Heart left ventricle (tissue), 16 donors: ENCODE measurements around the gene INSRR. TPM values are rescaled to one million over a fixed set of nuclear protein-coding genes. Genes with fewer than 3 reads are reported as not detected.
A peak's percentile ranks its signal among the peaks of the same experiment; 100 is the strongest.

Experiments
- ATAC-seq, 4 donors: fragments of 200-7000 bp; cut with Tn5 transposase; one replicate each; pipeline ENCODE4 v1.9.1; 2020 to 2022; ENCODE audit warnings: moderate library complexity in 4 of 4, mild to moderate bottlenecking in 3 of 4, moderate number of reproducible peaks in 1 of 4
- DNase-seq, 5 donors: peaks; one replicate each; pipeline ENCODE4 v3.0.0-alpha.2; 2020
- H3K27ac ChIP-seq, 12 donors: fragments of 200-600 bp; sonication (generic) in 4 of 12; one replicate each; pipeline versions ENCODE4 v1.5.0 to v1.8.0; 2016 to 2022; ENCODE audit warnings: mild to moderate bottlenecking in 2 of 12
- H3K27me3 ChIP-seq, 9 donors: fragments of 200-600 bp; sonication (generic) in 2 of 9; one replicate each; pipeline versions ENCODE4 v1.5.1 to v1.8.0; 2016 to 2022; ENCODE audit warnings: mild to moderate bottlenecking in 3 of 9
- H3K36me3 ChIP-seq, 9 donors: fragments of 200-600 bp; sonication (generic) in 2 of 9; one replicate each; pipeline versions ENCODE4 v1.5.0 to v1.8.0; 2018 to 2022; ENCODE audit warnings: mild to moderate bottlenecking in 2 of 9
- H3K4me1 ChIP-seq, 12 donors: fragments of 200-600 bp; sonication (generic) in 4 of 12; one replicate each; pipeline versions ENCODE4 v1.5.0 to v1.8.0; 2016 to 2022; ENCODE audit warnings: mild to moderate bottlenecking in 3 of 12
- H3K4me3 ChIP-seq, 12 donors: fragments of 200-600 bp; sonication (generic) in 4 of 12; one replicate each; pipeline versions ENCODE4 v1.5.0 to v1.8.0; 2017 to 2022; ENCODE audit warnings: mild to moderate bottlenecking in 9 of 12, moderate library complexity in 4 of 12
- H3K9me3 ChIP-seq, 12 donors: fragments of 200-600 bp; sonication (generic) in 4 of 12; one replicate each; pipeline versions ENCODE4 v1.5.0 to v1.8.0; 2016 to 2022; ENCODE audit warnings: mild to moderate bottlenecking in 1 of 12
- CTCF ChIP-seq, 12 donors: fragments of 200-600 bp; sonication (generic) in 4 of 12; IDR thresholded peaks; one replicate each; pipeline versions ENCODE4 v1.5.0 to v1.8.0; 2018 to 2022; ENCODE audit warnings: antibody characterized with exemption in 12 of 12, mild to moderate bottlenecking in 5 of 12
- POLR2A ChIP-seq, 2 donors: fragments of 450-650 bp; IDR thresholded peaks; one replicate each; pipeline ENCODE4 v1.6.1; 2017; ENCODE audit warnings: antibody characterized with exemption in 2 of 2, mild to moderate bottlenecking in 2 of 2, moderate library complexity in 2 of 2
- WGBS, 4 donors: extraction: QIAGEN DNeasy Blood & Tissue Kit in 2 of 4; methylation state at CpG; one replicate each; pipeline versions ENCODE4 v1.1.5 to v1.1.7; 2013 to 2018; 5-methylcytosine and 5-hydroxymethylcytosine counted together
- intact Hi-C, 10 donors: fragments of 100-400 bp; cut with DNase I; formaldehyde crosslinking; loops; one replicate each; pipeline versions ENCODE4 v1.11.1 to v1.14.2; 2022
- polyA plus RNA-seq, 2 donors: library from polyadenylated mRNA; stranded (reverse); fragments of 200-250 nt; gene quantifications; one replicate each; pipeline ENCODE4 v1.2.3, GENCODE V29; 2013
- total RNA-seq, 9 donors: library from RNA; depleted of rRNA in 2 of 9; stranded (reverse); fragments of >200 nt in 2 of 9; fragmentation: NEBNext Ultra II Directional in 3 of 9; extraction: Animal tissue kit (Norgen Biotek cat#: 25700) in 3 of 9; gene quantifications; one replicate each; pipeline versions ENCODE4 v1.1.0 to v1.2.4, GENCODE V29; 2016 to 2023
- donor health status: ischemic (EF 13 %, LVEDD 7.1; RV severe dilation, severe dysfunction).
- donor health status: healthy with polysubstance abuse.
- donor health status: DM: no; HTN: yes; CAD: no.
- donor health status: DM: no; HTN: no; CAD: no.
- donor health status: ischemic (EF 25% LVEDD 6.9; RV normal size, moderate dysfunction).
- donor health status: ischemic (EF 25% LVEDD 5.7; RV mildly dilated, moderate dysfunction).
- donor health status: healthy.
- donor health status: DM: yes; HTN: yes; CAD: no.
- donor health status: ischemic (EF 35%, LVEDD 5.7; RV mildly dilated, moderate dysfunction).
- donor health status: nonischemic (EF 11% LVEDD 7.7; RV severe dilation, severe dysfunction).
- donor health status: DM: yes; HTN: yes; CAD: no.
- donor health status: PGD.
- donor health status: ischemic (EF 29% LVEDD 5.4; RV normal size, mild dysfunction).
- donor health status: nonischemic (EF 23%, LVEDD 6.1; RV moderate dilation, normal function).

The INSRR gene
- total and polyA plus RNA-seq, 11 donors = 0.07 to 0.42 (median 0.12) TPM; not detected in 3

- H3K27me3 ChIP-seq = peaks cover 0 to 8% (median 0%) of the 10 kb centered on the region in 9 donors
- intact Hi-C loops = no loop called here
- DNase-seq (peak; percentile 54 to 84 (median 72)), ATAC-seq (peak; percentile 33 to 72 (median 70))
- TF ChIP-seq CTCF (IDR thresholded peaks at IDR 0.05) = peak; percentile 37 to 73 (median 56)
- no peak for TF ChIP-seq POLR2A (IDR thresholded peaks at IDR 0.05)
- 12 to 38% (median 16%) methylated on average over 21 to 60 of the region's 60 CpGs for WGBS, 4 donors
- peaks cover 0 to 9% (median 0%) of the 10 kb centered on the region in 9 donors for H3K36me3 ChIP-seq
- H3K4me1 ChIP-seq = peaks cover 5 to 37% (median 18%) of the 10 kb centered on the region in 12 donors
- H3K9me3 ChIP-seq = no peaks in the 10 kb centered on the region
- peak overlapping the region; percentile 14 to 60 (median 48) for H3K4me3 ChIP-seq
- peak overlapping the region in 8 of 12 donors; percentile 60 to 90 (median 80) for H3K27ac ChIP-seq
Observed at GRCh38 chr1:156813750-156814570, 45.0 kb downstream of the INSRR start.

DNA sequence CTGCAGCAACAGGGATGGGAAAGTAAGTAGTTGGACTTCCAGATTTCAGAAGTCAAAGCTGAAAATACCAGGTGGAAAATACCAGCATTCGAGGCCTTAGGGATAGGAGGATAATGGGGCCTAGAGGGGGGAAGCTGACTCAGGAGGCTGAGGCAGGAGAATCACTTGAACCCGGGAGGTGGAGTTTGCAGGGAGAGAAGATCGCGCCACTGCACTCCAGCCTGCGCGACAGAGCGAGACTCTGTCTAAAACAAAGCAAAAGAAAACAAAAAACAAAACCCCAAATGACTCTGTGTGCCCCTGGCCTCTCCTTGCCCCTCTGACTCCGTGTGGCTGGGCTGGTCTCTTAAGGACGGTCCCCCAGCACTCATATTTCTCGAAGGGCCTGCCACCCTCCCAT is 45.6 kb downstream of the INSRR start:
- peaks cover 5 to 37% (median 18%) of the 10 kb centered on the region in 12 donors for H3K4me1 ChIP-seq
- WGBS, 4 donors = 53 to 57% (median 55%) methylated on average over 10 of the region's 10 CpGs
- TF ChIP-seq POLR2A (IDR thresholded peaks at IDR 0.05) = no peak
- no peak for TF ChIP-seq CTCF (IDR thresholded peaks at IDR 0.05)
- H3K27me3 ChIP-seq = peaks cover 0 to 8% (median 0%) of the 10 kb centered on the region in 9 donors
- DNase-seq = no peak
- peak overlapping the region in 2 of 12 donors; percentile 85 to 90 for H3K27ac ChIP-seq
- peaks cover 0 to 9% (median 0%) of the 10 kb centered on the region in 9 donors for H3K36me3 ChIP-seq
- no peaks in the 10 kb centered on the region for H3K9me3 ChIP-seq
- ATAC-seq = no peak
- peak overlapping the region; percentile 14 to 60 (median 48) for H3K4me3 ChIP-seq
- intact Hi-C loops = no loop called here

DNA sequence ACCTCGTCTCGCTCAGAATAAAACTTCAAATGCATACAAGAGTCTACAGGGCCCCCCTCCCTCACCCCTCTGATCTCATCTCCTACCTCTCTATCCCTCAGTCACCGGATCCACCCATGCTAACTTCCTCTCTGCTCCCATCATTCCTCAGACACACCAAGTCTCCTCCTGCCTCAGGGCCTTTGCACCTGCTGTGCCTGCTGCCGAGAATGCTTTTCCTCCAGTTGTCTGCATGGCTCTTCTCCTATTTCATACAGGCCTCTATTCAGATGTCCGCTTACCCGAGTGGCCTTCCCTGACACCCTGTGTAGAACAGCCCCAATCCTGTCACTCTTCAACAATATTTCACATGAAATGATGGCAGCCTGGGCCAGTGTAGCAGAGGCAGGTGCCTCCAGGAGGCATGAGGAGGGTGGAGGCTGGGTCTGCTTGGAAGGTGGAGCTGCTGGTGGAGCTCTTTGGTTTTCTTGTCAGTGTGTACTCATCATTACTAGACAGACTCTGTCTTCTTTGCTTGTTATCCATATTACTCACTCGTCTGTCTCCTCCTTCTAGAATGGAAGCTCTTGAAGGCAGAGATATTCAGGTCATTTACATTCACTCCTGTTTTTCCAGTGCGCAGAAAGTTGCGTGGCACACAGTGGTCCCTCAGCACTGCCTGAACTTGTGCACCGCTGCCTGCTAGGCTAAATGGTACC is 46.5 kb downstream of the INSRR start:
- no peak for TF ChIP-seq POLR2A (IDR thresholded peaks at IDR 0.05)
- no peak for TF ChIP-seq CTCF (IDR thresholded peaks at IDR 0.05)
- DNase-seq (no peak), ATAC-seq (no peak)

GRCh38 chr1:156811168-156811567 is 47.7 kb downstream of the INSRR start:
- ATAC-seq (no peak), DNase-seq (no peak)
- Histone ChIP-seq H3K36me3 (peaks cover 0 to 9% (median 0%) of the 10 kb centered on the region in 9 donors), H3K27ac (no peak overlapping the region), H3K4me3 (no peak overlapping the region), H3K9me3 (no peaks in the 10 kb centered on the region), H3K4me1 (peaks cover 5 to 39% (median 24%) of the 10 kb centered on the region in 12 donors), H3K27me3 (peaks cover 0 to 8% (median 0%) of the 10 kb centered on the region in 9 donors)
- WGBS, 4 donors = 69 to 78% (median 75%) methylated on average over 4 of the region's 4 CpGs
- intact Hi-C loops = no loop called here
- TF ChIP-seq CTCF (IDR thresholded peaks at IDR 0.05) (no peak), POLR2A (IDR thresholded peaks at IDR 0.05) (no peak)

More for the DNA sequence above, 46.5 kb downstream of the INSRR start:
- H3K9me3 ChIP-seq = no peaks in the 10 kb centered on the region
- WGBS, 4 donors = 96 to 98% (median 97%) methylated on average over 10 of the region's 10 CpGs
- intact Hi-C loops = no loop called here
- H3K27me3 ChIP-seq = peaks cover 0 to 8% (median 0%) of the 10 kb centered on the region in 9 donors
- peaks cover 0 to 9% (median 0%) of the 10 kb centered on the region in 9 donors for H3K36me3 ChIP-seq
- peaks cover 5 to 35% (median 18%) of the 10 kb centered on the region in 12 donors for H3K4me1 ChIP-seq
- no peak overlapping the region for H3K4me3 ChIP-seq
- H3K27ac ChIP-seq = no peak overlapping the region
